HG03159 (cell line): Measurements from ENCODE around the gene EFR3B.

Source experiments
- ATAC-seq: cut with Tn5 transposase; IDR thresholded peaks from one replicate; pipeline ENCODE4 v1.9.1; 2021; ENCODE audit warnings: mild to moderate bottlenecking, moderate library complexity; ENCODE audit not compliant: unreplicated experiment

The EFR3B gene

GRCh38 chr2:25068217-25068616 is 26.3 kb downstream of the EFR3B start:
- no peak for ATAC-seq

GRCh38 chr2:25071966-25072365 is 30.1 kb downstream of the EFR3B start:
- ATAC-seq: no peak

DNA sequence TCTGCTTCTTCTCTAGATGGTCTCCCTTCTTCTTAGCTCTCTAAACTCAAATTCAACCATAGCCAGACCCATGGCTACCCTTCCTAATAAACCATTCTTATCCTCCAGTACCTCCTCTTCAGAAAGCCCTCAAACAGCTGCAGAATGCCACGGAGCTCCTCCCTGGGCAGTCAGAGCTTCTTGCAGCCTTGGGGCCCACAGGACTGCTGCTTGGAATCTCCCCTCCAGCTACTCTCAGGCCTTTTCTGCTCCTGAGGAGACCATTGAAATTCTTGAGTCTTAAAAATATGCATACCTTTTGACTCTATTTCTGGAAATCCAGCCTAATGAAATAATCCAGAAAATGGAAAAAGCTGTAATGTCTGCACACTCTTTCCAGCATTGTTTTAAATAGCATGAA is 30.7 kb downstream of the EFR3B start:
- ATAC-seq: no peak

- no peak for ATAC-seq
Observed at GRCh38 chr2:25073025-25073424, 31.1 kb downstream of the EFR3B start.

DNA sequence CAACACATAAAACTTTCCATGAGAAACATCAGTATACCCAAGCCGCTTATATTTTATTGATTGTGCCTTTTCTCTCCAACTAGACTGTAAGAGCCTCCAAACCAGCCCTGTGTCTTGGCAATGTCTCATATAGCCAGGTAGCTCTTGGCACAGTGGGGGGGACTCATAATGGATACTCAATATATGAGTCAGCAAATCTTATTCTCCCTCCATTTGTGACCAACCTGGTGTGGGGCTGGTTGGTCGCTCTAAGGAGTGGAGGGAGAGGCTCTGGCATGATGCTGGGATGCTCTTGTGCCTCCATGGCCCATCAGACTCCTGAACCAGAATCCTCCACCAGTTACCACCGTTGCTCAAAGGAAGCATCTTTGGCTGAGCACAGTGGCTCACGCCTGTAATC is 32.0 kb downstream of the EFR3B start:
- ATAC-seq: no peak

DNA sequence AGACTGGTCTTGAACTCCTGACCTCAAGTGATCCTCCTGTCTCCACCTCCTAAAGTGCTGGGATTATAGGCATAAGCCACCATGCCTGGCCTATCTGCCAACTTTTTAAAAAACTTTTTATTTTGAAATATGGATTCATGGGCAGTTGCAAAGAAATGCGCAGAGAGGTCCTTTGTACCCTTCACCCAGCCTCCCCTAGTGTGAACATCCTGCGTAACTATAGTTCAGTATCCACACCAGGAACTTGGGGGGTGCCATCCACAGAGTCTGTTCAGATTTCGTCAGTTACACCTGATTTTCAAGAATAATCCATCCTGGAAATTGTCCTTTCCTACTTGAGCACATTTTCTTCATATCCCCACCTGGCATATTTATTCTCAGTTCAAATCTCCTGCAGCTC is 33.0 kb downstream of the EFR3B start:
- no peak for ATAC-seq

DNA sequence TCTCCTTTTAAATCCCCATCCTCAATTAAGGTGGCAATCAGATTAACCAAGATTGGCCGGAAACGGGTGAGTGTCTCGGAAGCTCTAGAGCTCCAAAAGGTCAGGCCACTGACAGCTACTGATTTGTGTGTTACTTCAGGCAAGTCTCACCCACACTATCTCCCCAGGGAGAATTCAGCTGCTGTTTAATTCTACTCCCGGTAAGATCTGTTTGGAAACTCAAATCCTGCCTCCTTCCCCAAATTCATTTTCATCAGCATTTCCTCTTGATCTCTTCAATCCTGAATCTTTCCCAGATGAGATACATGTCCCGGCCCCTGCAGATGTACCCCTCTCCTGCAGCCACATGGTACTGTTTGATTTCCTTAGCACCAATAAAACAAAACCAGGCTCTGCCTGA is 34.9 kb downstream of the EFR3B start:
- no peak for ATAC-seq

DNA sequence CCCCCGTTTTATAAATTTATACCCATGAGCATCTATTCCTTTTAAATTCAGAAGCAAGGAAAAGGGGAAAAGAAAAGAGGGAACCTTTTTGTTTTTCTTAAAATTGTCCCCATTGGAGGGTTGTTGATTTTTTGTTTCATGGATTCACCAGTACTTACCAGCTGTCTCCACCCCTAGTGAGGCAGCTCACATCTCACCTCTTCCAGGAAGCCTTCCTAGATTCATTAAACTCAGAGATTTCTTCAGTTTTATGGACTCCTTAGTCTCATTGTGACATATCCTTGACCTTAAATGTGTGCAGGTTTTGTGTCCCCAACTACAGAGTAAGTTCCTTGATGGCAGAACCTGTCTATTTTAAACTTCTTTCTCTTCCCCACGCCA is 35.9 kb downstream of the EFR3B start:
- ATAC-seq: no peak

DNA sequence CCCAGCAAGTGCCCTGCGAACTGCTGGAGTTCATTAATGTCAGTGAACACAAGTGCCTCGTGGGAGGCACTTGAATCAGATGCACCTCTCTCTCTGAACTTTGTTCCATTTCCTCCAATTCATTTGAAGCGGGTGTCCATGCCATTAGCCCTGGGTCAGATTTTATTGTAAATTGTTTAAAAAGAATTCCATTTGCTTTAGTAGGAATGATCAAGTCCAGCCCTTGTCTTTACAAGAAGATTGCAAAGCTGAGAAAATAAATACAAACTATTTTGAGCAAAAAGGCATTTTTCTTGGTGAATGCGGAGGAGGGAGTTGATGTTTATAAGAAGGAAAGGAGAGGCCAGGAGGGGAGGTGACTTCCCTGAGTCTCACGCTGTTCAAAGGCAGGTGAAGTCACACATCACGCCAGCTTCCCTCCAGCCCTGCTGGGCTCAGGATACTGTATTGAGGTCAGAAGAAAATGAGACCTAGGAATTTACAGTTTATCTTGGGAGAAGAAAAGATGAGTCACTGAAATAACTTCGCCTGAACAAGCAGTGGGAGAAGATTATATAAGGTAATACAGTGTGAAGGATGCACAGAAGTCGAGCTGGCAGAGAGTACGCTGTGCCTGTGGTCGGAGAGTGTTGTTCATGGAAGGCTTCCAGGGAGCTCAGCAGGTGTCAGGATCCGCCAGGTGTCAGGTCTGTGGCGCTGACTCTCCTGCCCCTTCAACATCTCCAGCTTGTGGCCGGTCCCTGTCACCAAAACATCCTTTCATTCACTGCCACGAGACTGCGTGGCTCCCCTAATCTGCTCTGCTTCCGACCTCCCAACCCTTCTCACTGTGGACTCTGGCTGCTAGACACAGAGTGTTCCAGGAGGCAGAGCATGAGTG is 36.5 kb downstream of the EFR3B start:
- no peak for ATAC-seq

DNA sequence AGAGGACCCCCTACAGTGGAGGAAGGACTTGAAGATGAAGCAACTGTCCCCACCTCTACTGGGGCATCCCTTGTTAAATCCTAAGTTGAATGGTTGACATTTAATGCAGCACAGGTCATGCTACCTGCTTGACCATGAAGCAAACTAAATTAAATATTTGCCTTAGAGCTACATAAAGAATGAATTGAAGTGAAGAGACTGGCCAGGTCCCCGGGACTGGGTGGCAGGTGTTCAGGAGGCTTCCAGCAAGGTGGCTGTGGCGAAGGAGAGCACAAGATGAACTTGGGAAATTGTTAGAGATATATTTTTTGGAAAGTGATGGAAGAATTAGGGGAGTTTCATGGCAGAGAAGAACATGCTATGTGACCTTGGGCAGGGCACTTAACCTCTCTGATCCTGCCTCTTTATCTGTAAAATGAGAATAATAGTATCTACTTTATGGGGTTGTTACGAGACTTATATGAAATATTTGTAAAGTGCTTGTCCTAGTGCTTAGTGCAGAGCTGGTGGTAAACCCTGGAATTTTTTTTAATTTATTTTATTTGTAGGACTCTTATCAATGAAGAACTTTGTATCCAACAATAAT is 37.3 kb downstream of the EFR3B start:
- no peak for ATAC-seq

DNA sequence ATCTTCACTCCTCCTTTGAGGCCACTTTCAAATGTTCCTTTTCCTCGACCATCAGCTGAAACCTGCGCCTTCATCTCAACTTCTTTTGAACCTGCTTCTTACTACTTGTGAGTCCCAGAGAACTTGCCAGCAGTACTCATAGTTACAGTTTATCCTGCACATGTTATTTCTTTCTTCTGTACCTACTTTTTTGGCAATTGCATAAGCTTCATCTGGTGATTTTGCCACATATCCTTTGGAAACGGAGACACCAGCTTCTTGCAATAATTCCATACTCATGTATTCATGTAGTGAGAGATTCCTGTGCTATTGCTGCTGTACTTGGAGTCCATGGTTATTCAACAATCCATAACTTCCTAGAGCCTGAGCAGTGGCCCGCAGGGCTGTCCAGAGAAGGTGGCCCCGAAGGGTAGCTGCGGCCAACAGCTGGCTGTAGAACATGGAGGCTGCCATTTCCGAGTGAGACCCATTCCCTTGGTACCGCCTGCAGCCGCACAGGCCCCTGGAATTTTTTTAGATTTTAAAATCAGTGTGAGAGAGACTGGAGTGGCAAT is 39.4 kb downstream of the EFR3B start:
- ATAC-seq: no peak

- no peak for ATAC-seq
Observed at GRCh38 chr2:25082002-25082622, 40.2 kb downstream of the EFR3B start.

- no peak for ATAC-seq
Observed at GRCh38 chr2:25085761-25086560, 44.1 kb downstream of the EFR3B start.

GRCh38 chr2:25088817-25089516 is 47.1 kb downstream of the EFR3B start:
- ATAC-seq: no peak

- no peak for ATAC-seq
Observed at GRCh38 chr2:25089605-25090315, 47.9 kb downstream of the EFR3B start.

DNA sequence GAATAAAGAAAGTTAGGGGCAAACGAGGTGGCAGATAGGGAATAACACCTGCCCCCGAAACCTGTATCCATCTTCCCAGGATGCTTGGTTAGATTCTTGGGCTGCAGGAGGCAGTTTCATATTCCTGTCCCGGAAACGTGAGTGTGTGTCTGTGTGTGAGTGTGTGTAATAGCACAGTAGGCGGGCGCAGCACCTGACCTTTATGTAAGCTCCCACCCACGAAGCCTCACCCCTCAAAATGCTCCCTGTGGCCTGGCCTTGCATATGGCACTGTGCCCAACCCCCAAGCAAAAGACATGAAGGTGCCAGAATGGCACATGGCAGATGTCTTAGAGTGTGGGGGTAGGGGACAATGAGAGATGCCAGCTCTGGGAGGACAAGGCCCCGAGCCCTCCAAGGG is 48.9 kb downstream of the EFR3B start:
- no peak for ATAC-seq

DNA sequence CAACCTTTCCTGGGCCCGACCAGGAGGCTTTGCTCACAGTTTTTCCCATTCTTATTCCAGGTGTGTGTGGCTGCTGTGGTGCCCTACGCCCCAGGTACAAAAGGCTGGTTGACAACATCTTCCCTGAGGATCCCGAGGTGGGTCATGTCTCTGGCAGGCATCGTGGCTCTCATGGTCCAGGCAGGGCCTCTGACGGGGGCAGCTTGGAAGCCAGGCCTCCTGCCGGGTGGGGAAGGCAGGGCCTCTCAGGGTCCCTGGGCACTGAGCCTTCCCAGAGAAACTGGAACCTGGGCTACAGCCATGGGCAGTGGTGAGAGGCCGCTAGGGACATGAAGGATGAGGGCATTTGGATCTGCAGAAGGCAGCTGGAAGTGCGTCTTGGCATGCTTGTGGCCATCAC is 49.4 kb downstream of the EFR3B start:
- no peak for ATAC-seq

GRCh38 chr2:25098056-25098455 is 56.2 kb downstream of the EFR3B start:
- ATAC-seq: no peak

GRCh38 chr2:25098670-25099486 is 57.0 kb downstream of the EFR3B start:
- no peak for ATAC-seq
